ENCODE measurements around the gene ADGRB3.

The ADGRB3 gene

DNA sequence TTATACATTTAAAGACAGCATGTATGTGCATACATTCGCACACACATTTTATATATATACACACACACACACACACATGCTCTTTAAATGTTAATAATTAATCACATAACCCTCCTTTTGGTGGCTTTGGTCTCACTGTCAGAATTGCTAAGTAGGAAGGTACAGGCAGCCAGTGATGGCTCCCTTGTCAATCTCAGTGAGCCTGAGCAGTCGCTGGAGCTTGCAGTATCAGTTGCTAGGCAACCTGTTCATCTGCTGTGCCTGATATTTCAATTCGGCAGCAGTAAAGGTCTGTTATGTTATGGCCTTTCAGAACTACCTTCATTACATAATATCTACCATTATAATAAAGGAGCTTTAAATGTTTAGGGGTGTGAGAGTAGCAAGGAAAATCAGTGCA, 787.4 kb downstream of the ADGRB3 start:
- Histone ChIP-seq H3K4me3 (ENCODE audit: low read depth, low read length, poor library complexity, severe bottlenecking) (no peak overlapping the region), H3K79me2 (ENCODE audit: insufficient read depth, low read length) (no peaks in the 10 kb centered on the region), H3K9ac (ENCODE audit: low read length) (no peak overlapping the region), H3K9me2 (ENCODE audit: low read depth, low read length) (no peaks in the 10 kb centered on the region), H3K4me1 (ENCODE audit: insufficient read depth, low read length, severe bottlenecking) (no peaks in the 10 kb centered on the region), H3K27ac (ENCODE audit: low read depth, low read length, poor library complexity, severe bottlenecking) (no peak overlapping the region), H3F3A (ENCODE audit: insufficient read depth, low read length) (no peaks in the 10 kb centered on the region), H4K20me1 (ENCODE audit: insufficient read depth, low read length) (no peaks in the 10 kb centered on the region), H3K4me2 (ENCODE audit: low read length) (no peak overlapping the region), H2AFZ (ENCODE audit: low read length) (no peak overlapping the region), H3K36me3 (ENCODE audit: insufficient read depth, low read length) (no peaks in the 10 kb centered on the region), H3K27me3 (ENCODE audit: insufficient read depth, low read length) (no peaks in the 10 kb centered on the region), H3K9me3 (ENCODE audit: low read length) (no peaks in the 10 kb centered on the region)
- no peak for TF ChIP-seq EZH2 (IDR thresholded peaks at IDR 0.05; ENCODE audit: borderline replicate concordance, low read length)
- TF ChIP-seq, protein P1, sequence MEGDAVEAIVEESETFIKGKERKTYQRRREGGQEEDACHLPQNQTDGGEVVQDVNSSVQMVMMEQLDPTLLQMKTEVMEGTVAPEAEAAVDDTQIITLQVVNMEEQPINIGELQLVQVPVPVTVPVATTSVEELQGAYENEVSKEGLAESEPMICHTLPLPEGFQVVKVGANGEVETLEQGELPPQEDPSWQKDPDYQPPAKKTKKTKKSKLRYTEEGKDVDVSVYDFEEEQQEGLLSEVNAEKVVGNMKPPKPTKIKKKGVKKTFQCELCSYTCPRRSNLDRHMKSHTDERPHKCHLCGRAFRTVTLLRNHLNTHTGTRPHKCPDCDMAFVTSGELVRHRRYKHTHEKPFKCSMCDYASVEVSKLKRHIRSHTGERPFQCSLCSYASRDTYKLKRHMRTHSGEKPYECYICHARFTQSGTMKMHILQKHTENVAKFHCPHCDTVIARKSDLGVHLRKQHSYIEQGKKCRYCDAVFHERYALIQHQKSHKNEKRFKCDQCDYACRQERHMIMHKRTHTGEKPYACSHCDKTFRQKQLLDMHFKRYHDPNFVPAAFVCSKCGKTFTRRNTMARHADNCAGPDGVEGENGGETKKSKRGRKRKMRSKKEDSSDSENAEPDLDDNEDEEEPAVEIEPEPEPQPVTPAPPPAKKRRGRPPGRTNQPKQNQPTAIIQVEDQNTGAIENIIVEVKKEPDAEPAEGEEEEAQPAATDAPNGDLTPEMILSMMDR (IDR thresholded peaks at IDR 0.05; ENCODE audit: low read length), result no peak

DNA sequence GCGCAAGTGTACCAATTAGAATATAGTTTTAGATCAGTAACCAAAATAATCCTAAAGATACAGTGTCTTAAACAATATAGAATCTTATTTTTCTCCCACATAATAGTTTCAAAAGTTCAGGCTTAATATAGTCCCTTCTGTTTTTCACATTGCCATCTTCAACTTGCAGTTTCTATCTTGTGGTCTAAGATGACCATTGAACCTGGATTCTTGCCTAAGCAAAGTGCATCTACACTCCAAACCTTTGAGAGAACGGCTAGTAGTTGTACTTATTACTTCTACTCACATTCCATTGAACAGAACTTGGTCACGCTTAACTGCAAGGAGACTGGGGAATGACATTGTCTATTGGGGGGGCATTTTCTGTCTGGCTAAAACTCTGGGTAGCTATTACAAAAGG, 788.7 kb downstream of the ADGRB3 start:
- no peaks in the 10 kb centered on the region for H3F3A ChIP-seq (ENCODE audit: insufficient read depth, low read length)
- no peaks in the 10 kb centered on the region for H3K36me3 ChIP-seq (ENCODE audit: insufficient read depth, low read length)
- H3K9me3 ChIP-seq (ENCODE audit: low read length), result no peaks in the 10 kb centered on the region
- no peaks in the 10 kb centered on the region for H3K9me2 ChIP-seq (ENCODE audit: low read depth, low read length)
- no peak overlapping the region for H3K4me3 ChIP-seq (ENCODE audit: low read depth, low read length, poor library complexity, severe bottlenecking)
- no peak overlapping the region for H3K4me2 ChIP-seq (ENCODE audit: low read length)
- no peaks in the 10 kb centered on the region for H3K27me3 ChIP-seq (ENCODE audit: insufficient read depth, low read length)
- no peak for TF ChIP-seq EZH2 (IDR thresholded peaks at IDR 0.05; ENCODE audit: borderline replicate concordance, low read length)
- TF ChIP-seq, protein P1 (IDR thresholded peaks at IDR 0.05; ENCODE audit: low read length), result no peak
- H2AFZ ChIP-seq (ENCODE audit: low read length), result no peak overlapping the region
- no peaks in the 10 kb centered on the region for H3K79me2 ChIP-seq (ENCODE audit: insufficient read depth, low read length)
- no peak overlapping the region for H3K9ac ChIP-seq (ENCODE audit: low read length)
- no peak overlapping the region for H3K27ac ChIP-seq (ENCODE audit: low read depth, low read length, poor library complexity, severe bottlenecking)
- no peaks in the 10 kb centered on the region for H3K4me1 ChIP-seq (ENCODE audit: insufficient read depth, low read length, severe bottlenecking)
- H4K20me1 ChIP-seq (ENCODE audit: insufficient read depth, low read length), result no peaks in the 10 kb centered on the region

DNA sequence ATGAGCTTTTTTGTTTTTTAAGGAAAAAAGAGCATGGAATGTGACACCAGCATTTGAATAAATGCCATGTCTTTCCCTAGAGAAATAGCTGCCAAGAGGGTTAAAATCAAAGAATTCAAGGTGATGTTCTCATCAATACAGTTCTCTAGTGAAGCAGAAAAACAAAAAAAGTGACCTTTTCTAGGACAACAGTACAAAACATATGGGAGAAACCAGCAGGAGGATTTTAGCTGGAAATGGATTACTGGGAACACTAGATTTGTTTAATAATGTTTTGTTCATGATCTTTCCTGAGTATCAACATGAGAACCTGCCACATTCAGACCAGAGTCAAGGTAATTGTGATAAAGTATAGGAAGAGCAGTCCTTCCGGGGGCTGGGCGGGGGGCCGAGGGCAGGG, 789.5 kb downstream of the ADGRB3 start:
- H3K27me3 ChIP-seq (ENCODE audit: insufficient read depth, low read length), result no peaks in the 10 kb centered on the region
- no peak overlapping the region for H2AFZ ChIP-seq (ENCODE audit: low read length)
- H3K9ac ChIP-seq (ENCODE audit: low read length), result no peak overlapping the region
- H3F3A ChIP-seq (ENCODE audit: insufficient read depth, low read length), result no peaks in the 10 kb centered on the region
- no peaks in the 10 kb centered on the region for H4K20me1 ChIP-seq (ENCODE audit: insufficient read depth, low read length)
- H3K4me3 ChIP-seq (ENCODE audit: low read depth, low read length, poor library complexity, severe bottlenecking), result no peak overlapping the region
- no peaks in the 10 kb centered on the region for H3K79me2 ChIP-seq (ENCODE audit: insufficient read depth, low read length)
- H3K9me3 ChIP-seq (ENCODE audit: low read length), result no peaks in the 10 kb centered on the region
- H3K27ac ChIP-seq (ENCODE audit: low read depth, low read length, poor library complexity, severe bottlenecking), result no peak overlapping the region
- H3K36me3 ChIP-seq (ENCODE audit: insufficient read depth, low read length), result no peaks in the 10 kb centered on the region
- H3K4me2 ChIP-seq (ENCODE audit: low read length), result no peak overlapping the region
- no peak for TF ChIP-seq EZH2 (IDR thresholded peaks at IDR 0.05; ENCODE audit: borderline replicate concordance, low read length)
- TF ChIP-seq, protein P1 (IDR thresholded peaks at IDR 0.05; ENCODE audit: low read length), result no peak
- H3K9me2 ChIP-seq (ENCODE audit: low read depth, low read length), result no peaks in the 10 kb centered on the region
- no peaks in the 10 kb centered on the region for H3K4me1 ChIP-seq (ENCODE audit: insufficient read depth, low read length, severe bottlenecking)
